GM18526 (cell line): ENCODE results near the gene IFI44L.

Source experiments
- POLR2A ChIP-seq: IDR thresholded peaks from 3 replicates; pipeline ENCODE4 v1.6.1; 2011; ENCODE audit not compliant: insufficient read length; ENCODE audit errors: extremely low read depth

IFI44L gene

GRCh38 chr1:78619803-78620579 lies at the start of gene IFI44L:
Gene IFI44L, plus strand, starts transcription at chr1:78620448. Its CDS starts 7,468 bp downstream, at chr1:78627916.
- TF ChIP-seq POLR2A, result peak; percentile 33

GRCh38 chr1:78570539-78570938 lies 49.7 kb upstream of the IFI44L start:
- TF ChIP-seq POLR2A, result no peak

- no peak for TF ChIP-seq POLR2A
These were observed 42.8 kb upstream of the IFI44L start for GRCh38 chr1:78577257-78578100.

- no peak for TF ChIP-seq POLR2A
These were observed 33.7 kb upstream of the IFI44L start for GRCh38 chr1:78586572-78586971.

GRCh38 chr1:78587211-78587610 lies 33.0 kb upstream of the IFI44L start:
- TF ChIP-seq POLR2A, result no peak

- TF ChIP-seq POLR2A, result no peak
These were observed 28.3 kb upstream of the IFI44L start for GRCh38 chr1:78591971-78592370.

GRCh38 chr1:78599294-78599693 lies 21.0 kb upstream of the IFI44L start:
- TF ChIP-seq POLR2A, result no peak

- TF ChIP-seq POLR2A, result no peak
These were observed 19.2 kb upstream of the IFI44L start for GRCh38 chr1:78601068-78601467.

- TF ChIP-seq POLR2A, result no peak
These were observed 17.0 kb upstream of the IFI44L start for GRCh38 chr1:78603206-78603605.

- no peak for TF ChIP-seq POLR2A
These were observed 15.6 kb upstream of the IFI44L start for GRCh38 chr1:78604643-78605042.

GRCh38 chr1:78606274-78606673 lies 14.0 kb upstream of the IFI44L start:
- TF ChIP-seq POLR2A, result no peak

- TF ChIP-seq POLR2A, result no peak
These were observed 12.8 kb upstream of the IFI44L start for GRCh38 chr1:78607334-78607927.

GRCh38 chr1:78607944-78608343 lies 12.3 kb upstream of the IFI44L start:
- TF ChIP-seq POLR2A, result no peak

- TF ChIP-seq POLR2A, result no peak
These were observed 2.6 kb upstream of the IFI44L start for GRCh38 chr1:78617615-78618026.

- TF ChIP-seq POLR2A, result no peak
These were observed 1.2 kb upstream of the IFI44L start for GRCh38 chr1:78619032-78619431.

- no peak for TF ChIP-seq POLR2A
These were observed 824 bp upstream of the IFI44L start for GRCh38 chr1:78619446-78619802.
